Measurements from ENCODE around the gene MED22.

The MED22 gene

DNA sequence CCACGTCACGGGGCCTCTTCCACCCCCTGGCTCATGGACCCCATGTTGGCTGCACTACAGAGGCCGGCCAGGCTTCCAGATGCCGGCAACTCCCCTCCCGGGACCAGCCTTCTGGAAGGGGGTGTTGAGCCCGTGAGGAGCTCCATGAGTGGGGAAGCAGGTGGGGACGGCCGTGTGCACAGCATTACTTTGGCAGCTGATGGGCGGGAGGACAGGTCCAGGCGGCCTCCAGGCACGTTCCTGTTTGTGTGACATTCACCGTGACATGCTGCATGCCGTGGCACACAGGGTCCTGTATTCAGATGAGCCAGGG is 43.8 kb downstream of the MED22 start:
- TF ChIP-seq, protein P1, sequence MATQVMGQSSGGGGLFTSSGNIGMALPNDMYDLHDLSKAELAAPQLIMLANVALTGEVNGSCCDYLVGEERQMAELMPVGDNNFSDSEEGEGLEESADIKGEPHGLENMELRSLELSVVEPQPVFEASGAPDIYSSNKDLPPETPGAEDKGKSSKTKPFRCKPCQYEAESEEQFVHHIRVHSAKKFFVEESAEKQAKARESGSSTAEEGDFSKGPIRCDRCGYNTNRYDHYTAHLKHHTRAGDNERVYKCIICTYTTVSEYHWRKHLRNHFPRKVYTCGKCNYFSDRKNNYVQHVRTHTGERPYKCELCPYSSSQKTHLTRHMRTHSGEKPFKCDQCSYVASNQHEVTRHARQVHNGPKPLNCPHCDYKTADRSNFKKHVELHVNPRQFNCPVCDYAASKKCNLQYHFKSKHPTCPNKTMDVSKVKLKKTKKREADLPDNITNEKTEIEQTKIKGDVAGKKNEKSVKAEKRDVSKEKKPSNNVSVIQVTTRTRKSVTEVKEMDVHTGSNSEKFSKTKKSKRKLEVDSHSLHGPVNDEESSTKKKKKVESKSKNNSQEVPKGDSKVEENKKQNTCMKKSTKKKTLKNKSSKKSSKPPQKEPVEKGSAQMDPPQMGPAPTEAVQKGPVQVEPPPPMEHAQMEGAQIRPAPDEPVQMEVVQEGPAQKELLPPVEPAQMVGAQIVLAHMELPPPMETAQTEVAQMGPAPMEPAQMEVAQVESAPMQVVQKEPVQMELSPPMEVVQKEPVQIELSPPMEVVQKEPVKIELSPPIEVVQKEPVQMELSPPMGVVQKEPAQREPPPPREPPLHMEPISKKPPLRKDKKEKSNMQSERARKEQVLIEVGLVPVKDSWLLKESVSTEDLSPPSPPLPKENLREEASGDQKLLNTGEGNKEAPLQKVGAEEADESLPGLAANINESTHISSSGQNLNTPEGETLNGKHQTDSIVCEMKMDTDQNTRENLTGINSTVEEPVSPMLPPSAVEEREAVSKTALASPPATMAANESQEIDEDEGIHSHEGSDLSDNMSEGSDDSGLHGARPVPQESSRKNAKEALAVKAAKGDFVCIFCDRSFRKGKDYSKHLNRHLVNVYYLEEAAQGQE (IDR thresholded peaks at IDR 0.05; ENCODE audit: low read depth): no peak
- TF ChIP-seq TEAD4 (IDR thresholded peaks at IDR 0.05) (no peak), ZBTB7A (IDR thresholded peaks at IDR 0.05; ENCODE audit: low read depth) (no peak), CEBPB (IDR thresholded peaks at IDR 0.05) (no peak), RAD21 (IDR thresholded peaks at IDR 0.05; ENCODE audit: low read depth) (no peak), CREB1 (IDR thresholded peaks at IDR 0.05; ENCODE audit: low read depth) (no peak), EGR1 (IDR thresholded peaks at IDR 0.05) (no peak), YY1 (IDR thresholded peaks at IDR 0.05; ENCODE audit: low read depth) (no peak), FOXM1 (IDR thresholded peaks at IDR 0.05; ENCODE audit: borderline replicate concordance, low read depth) (no peak), TCF12 (IDR thresholded peaks at IDR 0.05; ENCODE audit: low read depth) (no peak), NFIC (IDR thresholded peaks at IDR 0.05) (no peak), EP300 (IDR thresholded peaks at IDR 0.05; ENCODE audit: borderline replicate concordance) (no peak), TAF1 (IDR thresholded peaks at IDR 0.05; ENCODE audit: low read depth) (no peak)
- TF ChIP-seq, protein P2, sequence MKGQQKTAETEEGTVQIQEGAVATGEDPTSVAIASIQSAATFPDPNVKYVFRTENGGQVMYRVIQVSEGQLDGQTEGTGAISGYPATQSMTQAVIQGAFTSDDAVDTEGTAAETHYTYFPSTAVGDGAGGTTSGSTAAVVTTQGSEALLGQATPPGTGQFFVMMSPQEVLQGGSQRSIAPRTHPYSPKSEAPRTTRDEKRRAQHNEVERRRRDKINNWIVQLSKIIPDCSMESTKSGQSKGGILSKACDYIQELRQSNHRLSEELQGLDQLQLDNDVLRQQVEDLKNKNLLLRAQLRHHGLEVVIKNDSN (IDR thresholded peaks at IDR 0.05): no peak
- TF ChIP-seq, protein P3, sequence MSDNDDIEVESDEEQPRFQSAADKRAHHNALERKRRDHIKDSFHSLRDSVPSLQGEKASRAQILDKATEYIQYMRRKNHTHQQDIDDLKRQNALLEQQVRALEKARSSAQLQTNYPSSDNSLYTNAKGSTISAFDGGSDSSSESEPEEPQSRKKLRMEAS (IDR thresholded peaks at IDR 0.05): no peak

DNA sequence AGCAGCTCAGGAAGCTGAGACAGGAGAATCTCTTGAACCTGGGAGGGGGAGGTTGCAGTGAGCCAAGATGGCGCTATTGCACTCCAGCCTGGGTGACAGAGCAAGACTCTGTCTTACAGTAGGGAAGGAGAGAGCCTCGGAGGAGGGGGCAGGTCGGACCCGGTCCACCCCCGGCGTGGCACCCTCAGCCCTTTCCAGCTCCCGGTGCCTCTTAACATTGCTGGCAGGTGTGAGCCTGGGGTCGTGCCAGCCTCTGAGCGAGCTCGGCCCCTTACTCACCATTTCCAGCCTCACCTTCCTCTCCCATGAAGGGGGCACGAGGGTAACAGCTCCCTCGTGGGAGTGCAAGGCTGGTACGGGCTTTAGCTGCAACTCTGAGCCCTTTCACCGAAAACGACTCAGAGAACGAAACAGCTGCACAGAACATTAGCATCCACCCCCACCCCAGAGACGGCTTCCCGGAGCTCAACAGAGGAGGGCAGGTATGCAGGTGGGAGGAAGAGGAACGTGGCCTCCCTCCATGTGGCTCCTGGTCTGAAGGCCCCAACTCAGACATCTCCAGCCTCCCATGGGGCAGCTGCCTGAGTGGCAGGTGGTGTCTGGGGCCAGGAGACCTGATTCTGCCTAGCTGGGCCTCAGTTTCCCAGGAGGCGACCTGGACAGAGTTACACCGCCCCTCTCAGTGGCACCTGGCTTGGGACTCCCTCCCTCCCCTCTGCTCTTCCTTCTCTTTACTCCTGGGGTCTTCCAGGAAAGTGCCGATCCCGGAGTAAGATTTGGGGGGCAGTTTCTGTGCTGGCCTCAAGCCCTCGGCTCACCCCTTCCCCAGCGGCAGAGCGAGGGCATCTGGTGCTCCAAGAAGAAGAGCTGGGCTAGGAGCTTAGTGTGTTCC is 44.4 kb downstream of the MED22 start:
- TF ChIP-seq EP300 (IDR thresholded peaks at IDR 0.05; ENCODE audit: borderline replicate concordance): no peak
- no peak for TF ChIP-seq ZBTB7A (IDR thresholded peaks at IDR 0.05; ENCODE audit: low read depth)
- TF ChIP-seq, protein P1 (IDR thresholded peaks at IDR 0.05; ENCODE audit: low read depth): no peak
- no peak for TF ChIP-seq TAF1 (IDR thresholded peaks at IDR 0.05; ENCODE audit: low read depth)
- TF ChIP-seq, protein P2 (IDR thresholded peaks at IDR 0.05): no peak
- no peak for TF ChIP-seq YY1 (IDR thresholded peaks at IDR 0.05; ENCODE audit: low read depth)

DNA sequence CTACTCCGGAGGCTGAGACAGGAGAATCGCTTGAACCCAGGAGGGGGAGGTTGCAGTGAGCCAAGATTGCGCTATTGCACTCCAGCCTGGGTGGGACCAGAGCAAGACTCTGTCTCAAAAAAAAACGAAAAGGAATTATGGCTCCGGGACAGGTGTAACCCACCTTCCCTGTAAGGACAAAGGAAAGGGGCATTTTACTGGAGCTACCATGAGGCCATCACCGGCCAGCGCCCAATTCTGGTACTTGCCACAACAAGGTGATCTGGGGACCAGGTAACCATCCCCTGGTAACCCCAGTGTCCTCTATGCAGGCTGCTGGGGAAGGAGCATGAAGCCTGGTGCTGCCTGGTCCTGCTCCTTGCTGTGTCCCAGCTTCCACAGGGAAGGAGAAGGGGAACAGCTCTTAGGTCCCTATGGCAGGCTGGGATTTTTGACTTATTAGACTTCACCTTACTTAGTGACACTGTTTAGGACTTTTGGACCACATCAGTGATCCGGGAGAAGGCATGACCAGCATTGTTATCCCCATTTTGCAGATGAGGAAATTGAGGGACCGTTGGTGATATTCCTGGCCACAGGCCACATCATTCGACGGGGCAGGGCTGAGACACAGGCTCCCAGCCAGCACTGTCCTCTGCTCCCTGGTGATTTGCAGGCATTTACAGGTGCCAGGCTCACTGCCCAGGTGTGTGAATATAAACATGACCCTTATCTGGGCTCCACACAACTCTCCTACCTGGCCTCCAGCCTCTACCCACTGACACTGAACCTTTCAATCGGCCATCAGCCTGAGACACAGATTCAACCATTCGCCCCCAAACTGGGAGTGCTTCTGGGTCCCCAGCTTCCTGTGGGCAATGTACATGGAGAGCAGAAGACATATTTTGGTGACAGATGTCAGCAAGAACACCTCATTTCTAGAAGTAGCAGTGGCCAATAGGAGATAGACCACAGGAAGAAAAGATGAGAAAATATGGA is 46.4 kb downstream of the MED22 start:
- TF ChIP-seq RAD21 (IDR thresholded peaks at IDR 0.05; ENCODE audit: low read depth) (no peak), NFIC (IDR thresholded peaks at IDR 0.05) (no peak), TAF1 (IDR thresholded peaks at IDR 0.05; ENCODE audit: low read depth) (no peak), EGR1 (IDR thresholded peaks at IDR 0.05) (no peak), TCF12 (IDR thresholded peaks at IDR 0.05; ENCODE audit: low read depth) (no peak), CEBPB (IDR thresholded peaks at IDR 0.05) (no peak), CREB1 (IDR thresholded peaks at IDR 0.05; ENCODE audit: low read depth) (no peak), TEAD4 (IDR thresholded peaks at IDR 0.05) (no peak), FOXM1 (IDR thresholded peaks at IDR 0.05; ENCODE audit: borderline replicate concordance, low read depth) (no peak), YY1 (IDR thresholded peaks at IDR 0.05; ENCODE audit: low read depth) (no peak), ZBTB7A (IDR thresholded peaks at IDR 0.05; ENCODE audit: low read depth) (no peak), EP300 (IDR thresholded peaks at IDR 0.05; ENCODE audit: borderline replicate concordance) (no peak)
- TF ChIP-seq, protein P1 (IDR thresholded peaks at IDR 0.05; ENCODE audit: low read depth): no peak
- TF ChIP-seq, protein P2 (IDR thresholded peaks at IDR 0.05): no peak
- TF ChIP-seq, protein P3 (IDR thresholded peaks at IDR 0.05): no peak
